Measurements from ENCODE around the gene PACRG. TPM values are rescaled to one million over a fixed set of nuclear protein-coding genes. Genes with fewer than 3 reads are reported as not detected.
A peak's percentile ranks its signal among the peaks of the same experiment; 100 is the strongest.

Gene PACRG
- total RNA-seq, 1 experiment from 2014 or later, result 0.44 TPM

- H3K4me3 Mint-ChIP-seq, result no peak overlapping the region
- H3K4me1 Mint-ChIP-seq, result peaks cover 32% of the 10 kb centered on the region
- no peaks in the 10 kb centered on the region for H3K9me3 Mint-ChIP-seq
- TF ChIP-seq SMAD4 (CRISPR knock-in tag; IDR thresholded peaks at IDR 0.05), result no peak
- 0 out of 2 replicates have a peak, but pooled peaks have one; percentile 56 for TF ChIP-seq TEAD1 (CRISPR knock-in tag; IDR thresholded peaks at IDR 0.05)
- TF ChIP-seq GRHL2 (CRISPR knock-in tag; IDR thresholded peaks at IDR 0.05; ENCODE audit: insufficient replicate concordance, severe bottlenecking), result no peak
- TF ChIP-seq ATF3 (CRISPR knock-in tag; conservative IDR thresholded peaks at IDR 0.05), result 0 out of 2 replicates have a peak, but pooled peaks have one; percentile 34
- TF ChIP-seq GABPB1 (CRISPR knock-in tag; IDR thresholded peaks at IDR 0.05), result peak; percentile 100
- 0 out of 2 replicates have a peak, but pooled peaks have one; percentile 11 for TF ChIP-seq SP1 (CRISPR knock-in tag; conservative IDR thresholded peaks at IDR 0.05)
- TF ChIP-seq, protein P1, sequence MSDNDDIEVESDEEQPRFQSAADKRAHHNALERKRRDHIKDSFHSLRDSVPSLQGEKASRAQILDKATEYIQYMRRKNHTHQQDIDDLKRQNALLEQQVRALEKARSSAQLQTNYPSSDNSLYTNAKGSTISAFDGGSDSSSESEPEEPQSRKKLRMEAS (CRISPR knock-in tag; IDR thresholded peaks at IDR 0.05), result peak; percentile 31; the same call in 1 of the 2 replicates
- TF ChIP-seq, protein P2, sequence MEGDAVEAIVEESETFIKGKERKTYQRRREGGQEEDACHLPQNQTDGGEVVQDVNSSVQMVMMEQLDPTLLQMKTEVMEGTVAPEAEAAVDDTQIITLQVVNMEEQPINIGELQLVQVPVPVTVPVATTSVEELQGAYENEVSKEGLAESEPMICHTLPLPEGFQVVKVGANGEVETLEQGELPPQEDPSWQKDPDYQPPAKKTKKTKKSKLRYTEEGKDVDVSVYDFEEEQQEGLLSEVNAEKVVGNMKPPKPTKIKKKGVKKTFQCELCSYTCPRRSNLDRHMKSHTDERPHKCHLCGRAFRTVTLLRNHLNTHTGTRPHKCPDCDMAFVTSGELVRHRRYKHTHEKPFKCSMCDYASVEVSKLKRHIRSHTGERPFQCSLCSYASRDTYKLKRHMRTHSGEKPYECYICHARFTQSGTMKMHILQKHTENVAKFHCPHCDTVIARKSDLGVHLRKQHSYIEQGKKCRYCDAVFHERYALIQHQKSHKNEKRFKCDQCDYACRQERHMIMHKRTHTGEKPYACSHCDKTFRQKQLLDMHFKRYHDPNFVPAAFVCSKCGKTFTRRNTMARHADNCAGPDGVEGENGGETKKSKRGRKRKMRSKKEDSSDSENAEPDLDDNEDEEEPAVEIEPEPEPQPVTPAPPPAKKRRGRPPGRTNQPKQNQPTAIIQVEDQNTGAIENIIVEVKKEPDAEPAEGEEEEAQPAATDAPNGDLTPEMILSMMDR (IDR thresholded peaks at IDR 0.05), result 0 out of 2 replicates have a peak, but pooled peaks have one; percentile 21
- no peak for TF ChIP-seq TEAD4 (CRISPR knock-in tag; IDR thresholded peaks at IDR 0.05)
- TF ChIP-seq, protein P3, sequence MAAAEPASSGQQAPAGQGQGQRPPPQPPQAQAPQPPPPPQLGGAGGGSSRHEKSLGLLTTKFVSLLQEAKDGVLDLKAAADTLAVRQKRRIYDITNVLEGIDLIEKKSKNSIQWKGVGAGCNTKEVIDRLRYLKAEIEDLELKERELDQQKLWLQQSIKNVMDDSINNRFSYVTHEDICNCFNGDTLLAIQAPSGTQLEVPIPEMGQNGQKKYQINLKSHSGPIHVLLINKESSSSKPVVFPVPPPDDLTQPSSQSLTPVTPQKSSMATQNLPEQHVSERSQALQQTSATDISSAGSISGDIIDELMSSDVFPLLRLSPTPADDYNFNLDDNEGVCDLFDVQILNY (CRISPR knock-in tag; IDR thresholded peaks at IDR 0.05), result no peak
- TF ChIP-seq SOX15 (CRISPR knock-in tag; IDR thresholded peaks at IDR 0.05), result no peak
- TF ChIP-seq ARID4B (CRISPR knock-in tag; IDR thresholded peaks at IDR 0.05; ENCODE audit: borderline replicate concordance), result no peak
- TF ChIP-seq, protein P4, sequence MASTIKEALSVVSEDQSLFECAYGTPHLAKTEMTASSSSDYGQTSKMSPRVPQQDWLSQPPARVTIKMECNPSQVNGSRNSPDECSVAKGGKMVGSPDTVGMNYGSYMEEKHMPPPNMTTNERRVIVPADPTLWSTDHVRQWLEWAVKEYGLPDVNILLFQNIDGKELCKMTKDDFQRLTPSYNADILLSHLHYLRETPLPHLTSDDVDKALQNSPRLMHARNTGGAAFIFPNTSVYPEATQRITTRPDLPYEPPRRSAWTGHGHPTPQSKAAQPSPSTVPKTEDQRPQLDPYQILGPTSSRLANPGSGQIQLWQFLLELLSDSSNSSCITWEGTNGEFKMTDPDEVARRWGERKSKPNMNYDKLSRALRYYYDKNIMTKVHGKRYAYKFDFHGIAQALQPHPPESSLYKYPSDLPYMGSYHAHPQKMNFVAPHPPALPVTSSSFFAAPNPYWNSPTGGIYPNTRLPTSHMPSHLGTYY (CRISPR knock-in tag; IDR thresholded peaks at IDR 0.05), result no peak
- TF ChIP-seq NFE2L1 (CRISPR knock-in tag; IDR thresholded peaks at IDR 0.05), result no peak
- DNase-seq (ENCODE audit: low spot score) (peak; percentile 77), ATAC-seq (peak; percentile 96)
- no peaks in the 10 kb centered on the region for H3K27me3 Mint-ChIP-seq (ENCODE audit: low read depth)
- ChIA-PET CTCF (interaction anchor here (1.4 kb wide), 1 partner anchor 158 kb away, joined by 4 read pairs; no protein-coding TSS in a partner anchor), POLR2A (no interaction called here)
- H3K27ac Mint-ChIP-seq, result no peak overlapping the region
- H3K36me3 Mint-ChIP-seq, result no peaks in the 10 kb centered on the region
Observed at GRCh38 chr6:163180874-163181541, 453.2 kb downstream of the PACRG start.

DNA sequence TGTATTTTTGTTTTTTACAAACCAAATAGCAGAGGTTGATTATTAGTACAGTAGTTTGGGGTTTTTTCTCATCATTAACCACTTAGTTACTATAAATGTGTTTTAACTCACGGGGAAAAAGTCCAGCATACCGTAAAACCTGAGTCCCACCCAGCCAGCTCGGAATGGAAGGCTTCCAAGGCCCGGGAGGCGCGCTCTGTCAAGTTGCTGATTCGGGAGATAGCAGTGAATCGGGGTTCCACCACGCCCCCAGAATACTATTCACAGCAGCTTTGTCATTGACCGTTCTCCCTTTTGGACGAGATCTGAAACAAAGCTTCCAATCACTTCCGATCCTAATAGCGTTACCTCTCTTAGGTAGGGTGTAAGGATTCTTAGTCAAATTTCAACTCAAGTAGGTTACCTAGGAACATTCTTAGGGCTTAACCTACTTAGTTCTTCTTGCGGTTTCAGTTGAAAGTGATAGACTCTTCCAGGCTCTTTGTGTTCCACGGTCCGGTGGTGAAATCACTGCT, 453.9 kb downstream of the PACRG start:
- no peak for DNase-seq (ENCODE audit: low spot score)
- no peak overlapping the region for H3K27ac Mint-ChIP-seq

More for the DNA sequence above, 453.9 kb downstream of the PACRG start:
- no peaks in the 10 kb centered on the region for H3K27me3 Mint-ChIP-seq (ENCODE audit: low read depth)
- H3K36me3 Mint-ChIP-seq, result no peaks in the 10 kb centered on the region
- TF ChIP-seq MLX (CRISPR knock-in tag; IDR thresholded peaks at IDR 0.05) (no peak), NFATC4 (CRISPR knock-in tag; IDR thresholded peaks at IDR 0.05) (no peak)
- no peaks in the 10 kb centered on the region for H3K9me3 Mint-ChIP-seq
- ChIA-PET POLR2A (no interaction called here), CTCF (interaction anchor here (1.4 kb wide), 1 partner anchor 157 kb away, joined by 4 read pairs; no protein-coding TSS in a partner anchor)
- H3K4me1 Mint-ChIP-seq, result peaks cover 39% of the 10 kb centered on the region
- H3K4me3 Mint-ChIP-seq, result no peak overlapping the region
- ATAC-seq, result 0 out of 2 replicates have a peak, but pooled peaks have one; percentile 8
